HEK293T (cell line): ENCODE measurements around the gene PTCD3.
A peak's percentile ranks its signal among the peaks of the same experiment; 100 is the strongest.

ENCODE experiments used
- CTCF ChIA-PET: fragments of 350-600 bp; formaldehyde crosslinking; extraction: SDS; loops from one replicate; lab custom pipeline; 2021; ENCODE audit warnings: antibody characterized with exemption, inconsistent platforms; lab: Yijun Ruan, JAX
- POLR2A ChIA-PET: fragments of 350-600 bp; formaldehyde crosslinking; extraction: SDS; loops from one replicate; lab custom pipeline; 2020; ENCODE audit warnings: antibody characterized with exemption, inconsistent platforms; lab: Yijun Ruan, JAX
- DNase-seq: peaks from one replicate; pipeline ENCODE4 v3.0.0; 2012; ENCODE audit warnings: mixed read lengths; ENCODE audit errors: extremely low spot score
- ARNT ChIP-seq: fragments of 450-650 bp; IDR thresholded peaks from 2 replicates; pipeline ENCODE4 v1.6.1; 2017; ENCODE audit warnings: mild to moderate bottlenecking
- BHLHE40 ChIP-seq: fragments of 450-650 bp; IDR thresholded peaks from 2 replicates; pipeline ENCODE4 v1.6.1; 2016; ENCODE audit warnings: mild to moderate bottlenecking, moderate library complexity, borderline replicate concordance
- CTBP1 ChIP-seq: fragments of 450-650 bp; IDR thresholded peaks from 2 replicates; pipeline ENCODE4 v1.6.1; 2016; ENCODE audit warnings: borderline replicate concordance
- ELF4 ChIP-seq: fragments of 450-650 bp; IDR thresholded peaks from 2 replicates; pipeline ENCODE4 v1.6.1; 2017; ENCODE audit warnings: antibody characterized with exemption
- FOXA1 ChIP-seq: fragments of 450-650 bp; IDR thresholded peaks from 2 replicates; pipeline ENCODE4 v1.6.1; 2016; ENCODE audit warnings: mild to moderate bottlenecking
- FOXK2 ChIP-seq: fragments of 450-650 bp; IDR thresholded peaks from 2 replicates; pipeline ENCODE4 v1.6.1; 2016; ENCODE audit warnings: mild to moderate bottlenecking
- FOXM1 ChIP-seq: fragments of 450-650 bp; IDR thresholded peaks from 2 replicates; pipeline ENCODE4 v1.6.1; 2017; ENCODE audit warnings: mild to moderate bottlenecking, borderline replicate concordance
- HDGF ChIP-seq: fragments of 450-650 bp; IDR thresholded peaks from 2 replicates; pipeline ENCODE4 v1.6.1; 2017; ENCODE audit warnings: antibody characterized with exemption, borderline replicate concordance
- L3MBTL2 ChIP-seq: fragments of 450-650 bp; conservative IDR thresholded peaks from 2 replicates; pipeline ENCODE4 v1.6.1; 2016; ENCODE audit warnings: mild to moderate bottlenecking
- LEF1 ChIP-seq: fragments of 450-650 bp; IDR thresholded peaks from 2 replicates; pipeline ENCODE4 v1.6.1; 2017; ENCODE audit warnings: mild to moderate bottlenecking, borderline replicate concordance
- NFRKB ChIP-seq: fragments of 450-650 bp; IDR thresholded peaks from 2 replicates; pipeline ENCODE4 v1.6.1; 2016; ENCODE audit warnings: mild to moderate bottlenecking, moderate library complexity
- PKNOX1 ChIP-seq: fragments of 450-650 bp; IDR thresholded peaks from 2 replicates; pipeline ENCODE4 v1.6.1; 2016
- SP1 ChIP-seq: fragments of 450-650 bp; IDR thresholded peaks from 2 replicates; pipeline ENCODE4 v1.6.1; 2017
- SUZ12 ChIP-seq: fragments of 450-650 bp; IDR thresholded peaks from 2 replicates; pipeline ENCODE4 v1.6.1; 2016; ENCODE audit warnings: mild to moderate bottlenecking
- TARDBP ChIP-seq: fragments of 450-650 bp; IDR thresholded peaks from 2 replicates; pipeline ENCODE4 v1.6.1; 2016
- ZNF384 ChIP-seq: fragments of 450-650 bp; IDR thresholded peaks from 2 replicates; pipeline ENCODE4 v1.6.1; 2016

Gene PTCD3

GRCh38 chr2:86079981-86080911 is 25.8 kb upstream of the PTCD3 start:
- POLR2A ChIA-PET: no interaction called here

GRCh38 chr2:86081724-86082123 is 24.3 kb upstream of the PTCD3 start:
- DNase-seq: no peak
- CTCF ChIA-PET: no interaction called here
- POLR2A ChIA-PET: no interaction called here
- TF ChIP-seq FOXA1 (no peak), BHLHE40 (no peak), ELF4 (no peak), SP1 (no peak), ARNT (no peak), SUZ12 (no peak), ZNF384 (no peak), PKNOX1 (no peak), TARDBP (no peak), NFRKB (no peak), FOXK2 (no peak), LEF1 (no peak), L3MBTL2 (no peak), HDGF (no peak)

More at GRCh38 chr2:86079981-86080911, 25.8 kb upstream of the PTCD3 start:
- TF ChIP-seq L3MBTL2: no peak
- TF ChIP-seq LEF1: no peak
- TF ChIP-seq TARDBP: no peak
- no peak for TF ChIP-seq FOXK2
- peak; percentile 62 for DNase-seq
- CTCF ChIA-PET: interaction anchor here (0.6 to 1.4 kb wide), 5 partner anchors 13 to 330 kb away, joined by 3 to 9 read pairs (median 5); no protein-coding TSS in a partner anchor

- ChIA-PET CTCF (interaction anchor here (1.0 kb wide), 1 partner anchor 255 kb away, joined by 3 read pairs; no protein-coding TSS in a partner anchor), POLR2A (no interaction called here)
- DNase-seq: no peak
- TF ChIP-seq BHLHE40: no peak
- TF ChIP-seq SUZ12: no peak
- no peak for TF ChIP-seq ZNF384
- TF ChIP-seq FOXK2: no peak
- no peak for TF ChIP-seq L3MBTL2
- TF ChIP-seq PKNOX1: no peak
- TF ChIP-seq ELF4: no peak
- TF ChIP-seq ARNT: no peak
- TF ChIP-seq HDGF: no peak
- no peak for TF ChIP-seq FOXA1
- no peak for TF ChIP-seq TARDBP
Observed at GRCh38 chr2:86082756-86083155, 23.3 kb upstream of the PTCD3 start.

GRCh38 chr2:86087936-86088850 is 17.8 kb upstream of the PTCD3 start:
- CTCF ChIA-PET: interaction anchor here (0.5 to 0.6 kb wide), 2 partner anchors 21 to 1340 kb away, joined by 3 read pairs; no protein-coding TSS in a partner anchor

GRCh38 chr2:86094229-86094628 is 11.8 kb upstream of the PTCD3 start:
- CTCF ChIA-PET: no interaction called here
- POLR2A ChIA-PET: interaction anchor here (1.2 kb wide), 1 partner anchor 11 kb away, joined by 3 read pairs; the partner anchor contains the start of genes POLR1A and PTCD3
- TF ChIP-seq SP1 (no peak), FOXA1 (no peak), L3MBTL2 (no peak), BHLHE40 (no peak), TARDBP (no peak), SUZ12 (no peak), CTBP1 (no peak), ELF4 (no peak), NFRKB (no peak), LEF1 (no peak), ZNF384 (no peak), FOXK2 (no peak), HDGF (no peak), PKNOX1 (no peak), ARNT (no peak), FOXM1 (no peak)
- DNase-seq: no peak

More at GRCh38 chr2:86087936-86088850, 17.8 kb upstream of the PTCD3 start:
- no peak for TF ChIP-seq TARDBP
- peak; percentile 29 for DNase-seq
- POLR2A ChIA-PET: interaction anchor here (2.1 kb wide), 1 partner anchor 18 kb away, joined by 6 read pairs; the partner anchor contains the start of genes POLR1A and PTCD3
